ENCODE measurements around the gene GPANK1.

DNA sequence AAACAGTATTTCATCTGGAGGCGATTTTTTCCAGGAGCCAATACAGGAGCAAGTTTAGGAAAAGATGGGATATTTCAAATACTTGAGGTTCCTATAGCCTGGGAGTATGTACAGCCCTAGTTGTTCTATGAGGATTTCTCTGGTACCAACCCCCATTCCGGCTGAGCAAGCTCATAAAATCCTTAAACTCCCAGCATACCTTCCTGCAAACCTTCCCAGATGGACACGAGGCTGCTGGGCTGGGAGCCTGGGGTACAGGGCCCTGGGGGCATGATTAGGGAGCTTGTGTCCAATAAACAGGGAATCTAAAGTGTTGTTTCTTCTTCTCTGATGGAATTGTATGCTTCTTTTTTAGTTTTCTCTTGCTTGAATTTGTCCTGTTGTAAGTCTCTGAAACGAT is 42.8 kb downstream of the GPANK1 start:
- no peak for TF ChIP-seq CTCF (conservative IDR thresholded peaks at IDR 0.05; ENCODE audit: low read depth, low read length)
- TF ChIP-seq RCOR1 (IDR thresholded peaks at IDR 0.05; ENCODE audit: insufficient replicate concordance, low read length): no peak
- no peak for TF ChIP-seq RFX5 (IDR thresholded peaks at IDR 0.05; ENCODE audit: low read depth, low read length)
- no peak for TF ChIP-seq ELK1 (IDR thresholded peaks at IDR 0.05; ENCODE audit: borderline replicate concordance, low read depth, low read length)
- TF ChIP-seq RAD21 (IDR thresholded peaks at IDR 0.05; ENCODE audit: low read length): no peak
- no peak for TF ChIP-seq POLR2A (IDR thresholded peaks at IDR 0.05; ENCODE audit: low read depth, low read length)
- no peak for TF ChIP-seq SMC3 (IDR thresholded peaks at IDR 0.05; ENCODE audit: low read depth, low read length)
- TF ChIP-seq CEBPB (IDR thresholded peaks at IDR 0.05; ENCODE audit: low read depth, low read length): no peak

All from IMR-90 (cell line).